ENCODE data around the gene KRTAP10-12.
A peak's percentile ranks its signal among the peaks of the same experiment; 100 is the strongest.

KRTAP10-12 gene

DNA sequence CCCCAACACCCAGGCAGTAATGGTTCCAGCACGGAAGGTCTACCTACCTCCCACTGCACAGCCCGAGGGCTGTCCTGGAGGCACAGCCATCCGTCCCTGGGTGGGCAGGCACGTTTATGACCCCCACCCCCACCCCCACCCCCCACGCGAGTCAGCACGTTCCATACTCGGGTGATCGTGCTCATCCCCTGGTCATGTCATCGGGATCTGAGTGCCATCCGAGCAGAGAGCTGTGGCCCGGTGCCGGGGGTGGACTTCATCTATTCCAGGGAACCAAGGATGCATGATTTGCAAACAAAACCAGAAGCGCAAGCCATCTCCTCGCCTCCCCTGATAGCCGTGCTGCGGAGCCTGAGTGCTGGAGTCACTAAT is 13.3 kb downstream of the KRTAP10-12 start:
- H3K36me3 ChIP-seq (replicated peaks in 1 of 2; ENCODE audit: control insufficient read depth in 2 of 2, insufficient read depth in 2 of 2, low read length in 2 of 2) = no peaks in the 10 kb centered on the region
- H3K9ac ChIP-seq (ENCODE audit: low read depth, low read length, poor library complexity) = no peak overlapping the region
- H2BK15ac ChIP-seq (ENCODE audit: low read length) = no peak overlapping the region
- H2BK5ac ChIP-seq (ENCODE audit: low read length) = peak overlapping the region; percentile 4
- H3K27ac ChIP-seq (replicated peaks; ENCODE audit: low read length) = no peak overlapping the region
- no peak overlapping the region for H3K23ac ChIP-seq (ENCODE audit: low read depth, low read length, poor library complexity)
- no CpG with 5 or more reads among the region's 17 CpGs for WGBS, 2 donors (ENCODE audit: extremely low coverage in 2 of 2, insufficient read length in 2 of 2, insufficient replicate concordance in 1 of 2)
- H2AK5ac ChIP-seq (ENCODE audit: low read depth, low read length) = no peak overlapping the region
- no peak overlapping the region for H4K91ac ChIP-seq (ENCODE audit: low read depth, low read length, poor library complexity)
- no peak overlapping the region for H3K14ac ChIP-seq (ENCODE audit: low read length)
- H3K4me3 ChIP-seq (ENCODE audit: low read length in 2 of 2) = no peak overlapping the region
- peaks cover 13 to 28% of the 10 kb centered on the region in 2 donors for H3K4me1 ChIP-seq (ENCODE audit: control insufficient read depth in 2 of 2, insufficient read depth in 1 of 2, low read depth in 1 of 2, low read length in 2 of 2)
- H3K18ac ChIP-seq (ENCODE audit: low read length) = no peak overlapping the region
- no peak overlapping the region for H2BK120ac ChIP-seq (ENCODE audit: low read depth, low read length)
- H2BK12ac ChIP-seq (ENCODE audit: low read length) = no peak overlapping the region
- peaks cover 62 to 92% (median 81%) of the 10 kb centered on the region in 3 experiments for H3K27me3 ChIP-seq (ENCODE audit: control insufficient read depth in 3 of 3, insufficient read depth in 3 of 3, low read depth in 1 of 3, low read length in 3 of 3)
- peaks cover 3% of the 10 kb centered on the region for H3K79me1 ChIP-seq (ENCODE audit: low read depth, low read length)
- no peak overlapping the region for H3K4me2 ChIP-seq (ENCODE audit: insufficient read depth, low read length, poor library complexity, severe bottlenecking)
- no peak overlapping the region for H3K4ac ChIP-seq (ENCODE audit: low read length)
- H4K8ac ChIP-seq (ENCODE audit: low read depth, low read length) = no peak overlapping the region
- no peak for DNase-seq (ENCODE audit: low spot score)
- H3K9me3 ChIP-seq (replicated peaks in 1 of 2; ENCODE audit: control insufficient read depth in 2 of 2, insufficient read depth in 1 of 2, low read depth in 1 of 2, low read length in 2 of 2) = peaks cover 0 to 6% of the 10 kb centered on the region in 2 donors
- H2AFZ ChIP-seq (ENCODE audit: low read length) = no peak overlapping the region

DNA sequence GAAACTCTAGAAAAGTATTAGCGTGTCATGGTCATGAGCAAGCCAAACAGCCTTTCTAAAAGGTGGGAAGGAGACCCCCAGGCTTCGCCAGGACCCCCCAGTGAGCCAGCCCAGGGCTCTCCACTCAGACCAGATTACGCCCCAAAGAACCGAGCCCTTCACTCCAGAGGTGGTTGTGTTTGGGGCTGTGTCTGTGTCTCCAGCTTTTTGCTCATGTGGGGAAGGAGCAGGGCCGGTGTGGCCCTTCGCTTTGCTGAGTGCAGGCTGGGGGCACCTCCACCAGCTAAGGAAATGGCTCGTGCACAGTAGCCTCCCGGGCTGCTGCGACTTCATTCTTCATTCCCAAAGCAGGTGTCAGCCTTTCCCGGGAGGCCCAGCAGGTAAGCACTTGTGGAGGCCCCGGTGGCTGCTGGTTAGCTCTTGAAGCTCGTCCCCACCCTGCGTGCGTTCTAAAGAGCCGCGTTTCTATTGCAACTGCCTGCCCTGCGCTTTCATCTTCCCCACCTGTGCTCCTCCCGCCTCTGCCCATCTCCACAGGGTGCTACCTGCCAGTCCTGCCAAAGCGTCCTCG is 13.9 kb downstream of the KRTAP10-12 start:
- WGBS, 2 donors (ENCODE audit: extremely low coverage in 2 of 2, insufficient read length in 2 of 2, insufficient replicate concordance in 1 of 2) = no CpG with 5 or more reads among the region's 20 CpGs
- H2BK15ac ChIP-seq (ENCODE audit: low read length) = peak overlapping the region; percentile 50
- H3K9ac ChIP-seq (ENCODE audit: low read depth, low read length, poor library complexity) = no peak overlapping the region
- no peak overlapping the region for H2BK120ac ChIP-seq (ENCODE audit: low read depth, low read length)
- H3K23ac ChIP-seq (ENCODE audit: low read depth, low read length, poor library complexity) = peak overlapping the region; percentile 77
- H4K8ac ChIP-seq (ENCODE audit: low read depth, low read length) = no peak overlapping the region
- peak overlapping the region; percentile 84 for H3K18ac ChIP-seq (ENCODE audit: low read length)
- H2BK5ac ChIP-seq (ENCODE audit: low read length) = no peak overlapping the region
- H3K4me1 ChIP-seq (ENCODE audit: control insufficient read depth in 2 of 2, insufficient read depth in 1 of 2, low read depth in 1 of 2, low read length in 2 of 2) = peaks cover 13 to 28% of the 10 kb centered on the region in 2 donors
- no peaks in the 10 kb centered on the region for H3K36me3 ChIP-seq (replicated peaks in 1 of 2; ENCODE audit: control insufficient read depth in 2 of 2, insufficient read depth in 2 of 2, low read length in 2 of 2)
- peak overlapping the region; percentile 50 for H3K14ac ChIP-seq (ENCODE audit: low read length)
- no peak overlapping the region for H2BK12ac ChIP-seq (ENCODE audit: low read length)
- H2AK5ac ChIP-seq (ENCODE audit: low read depth, low read length) = peak overlapping the region; percentile 95
- no peak overlapping the region for H3K27ac ChIP-seq (replicated peaks; ENCODE audit: low read length)
- H3K27me3 ChIP-seq (ENCODE audit: control insufficient read depth in 3 of 3, insufficient read depth in 3 of 3, low read depth in 1 of 3, low read length in 3 of 3) = peaks cover 62 to 95% (median 81%) of the 10 kb centered on the region in 3 experiments
- no peak overlapping the region for H4K91ac ChIP-seq (ENCODE audit: low read depth, low read length, poor library complexity)
- H3K9me3 ChIP-seq (replicated peaks in 1 of 2; ENCODE audit: control insufficient read depth in 2 of 2, insufficient read depth in 1 of 2, low read depth in 1 of 2, low read length in 2 of 2) = peaks cover 0 to 6% of the 10 kb centered on the region in 2 donors
- H3K4me2 ChIP-seq (ENCODE audit: insufficient read depth, low read length, poor library complexity, severe bottlenecking) = no peak overlapping the region
- H3K79me1 ChIP-seq (ENCODE audit: low read depth, low read length) = peaks cover 3% of the 10 kb centered on the region
- no peak overlapping the region for H3K4ac ChIP-seq (ENCODE audit: low read length)
- no peak overlapping the region for H2AFZ ChIP-seq (ENCODE audit: low read length)
- H3K4me3 ChIP-seq (ENCODE audit: low read length in 2 of 2) = no peak overlapping the region
- no peak for DNase-seq (ENCODE audit: low spot score)

DNA sequence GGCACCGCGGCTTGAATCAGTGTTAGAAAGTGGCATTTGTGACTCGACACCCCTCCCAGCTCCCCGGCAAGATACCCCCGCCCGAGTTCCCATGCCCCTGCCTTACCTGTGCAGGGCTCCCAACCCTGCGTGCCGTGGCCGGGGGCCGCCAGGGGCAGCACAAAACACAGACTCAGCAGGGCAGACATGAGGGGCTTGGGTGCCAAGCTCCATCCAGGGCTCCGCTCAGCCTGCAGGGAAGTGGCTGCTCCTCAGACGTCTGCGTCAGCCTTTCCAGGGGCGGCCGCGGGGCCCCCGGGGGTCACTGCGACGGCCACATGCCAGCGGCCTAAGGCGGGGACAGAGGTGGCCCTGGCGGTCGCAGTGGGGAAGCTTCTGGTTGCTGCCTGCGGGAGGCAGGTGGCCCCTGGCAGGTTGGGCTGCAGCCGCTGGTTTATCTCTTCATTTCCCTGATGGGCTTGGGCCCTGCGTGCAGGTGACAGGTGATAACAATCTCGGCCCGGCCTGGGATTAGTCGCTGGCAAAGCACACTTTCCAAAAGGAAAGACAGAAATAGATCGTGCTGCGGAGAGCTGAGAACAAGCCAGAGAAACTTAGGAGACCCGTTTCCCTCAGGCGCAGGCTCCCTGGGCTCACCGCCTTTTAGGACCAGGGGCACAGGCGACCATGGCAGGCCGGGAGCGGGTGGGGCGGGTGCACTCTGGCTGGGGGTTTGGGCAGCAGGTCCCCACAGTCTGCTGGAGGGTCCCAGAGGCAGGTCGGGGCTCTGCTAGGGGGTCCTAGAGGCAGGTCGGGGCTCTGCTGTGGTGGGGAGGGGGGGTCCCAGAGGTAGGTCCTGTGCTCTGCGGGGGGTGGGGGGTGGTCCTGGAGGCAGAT is 14.6 kb downstream of the KRTAP10-12 start, which contains the start of gene TSPEAR:
Gene TSPEAR, minus strand, starts transcription at position 246 of the 876 bp plus-strand sequence. Its CDS starts 58 bp downstream, at position 188.
- no peak for DNase-seq (ENCODE audit: low spot score)
- peaks cover 13 to 25% of the 10 kb centered on the region in 2 donors for H3K4me1 ChIP-seq (ENCODE audit: control insufficient read depth in 2 of 2, insufficient read depth in 1 of 2, low read depth in 1 of 2, low read length in 2 of 2)
- no peak within 1 kb of the TSS for H3K4me2 ChIP-seq (ENCODE audit: insufficient read depth, low read length, poor library complexity, severe bottlenecking)
- no peak within 1 kb of the TSS for H2BK12ac ChIP-seq (ENCODE audit: low read length)
- no peak within 1 kb of the TSS for H2BK5ac ChIP-seq (ENCODE audit: low read length)
- WGBS, 2 donors (ENCODE audit: extremely low coverage in 2 of 2, insufficient read length in 2 of 2, insufficient replicate concordance in 1 of 2) = no CpG with 5 or more reads among the region's 41 CpGs
- H3K23ac ChIP-seq (ENCODE audit: low read depth, low read length, poor library complexity) = peak within 1 kb of the TSS; percentile 77
- no peaks in the 10 kb centered on the region for H3K79me1 ChIP-seq (ENCODE audit: low read depth, low read length)
- peak within 1 kb of the TSS; percentile 95 for H2AK5ac ChIP-seq (ENCODE audit: low read depth, low read length)
- peak within 1 kb of the TSS; percentile 50 for H3K14ac ChIP-seq (ENCODE audit: low read length)
- H3K18ac ChIP-seq (ENCODE audit: low read length) = peak within 1 kb of the TSS; percentile 84
- H3K9ac ChIP-seq (ENCODE audit: low read depth, low read length, poor library complexity) = no peak within 1 kb of the TSS
- H2AFZ ChIP-seq (ENCODE audit: low read length) = no peak within 1 kb of the TSS
- H4K91ac ChIP-seq (ENCODE audit: low read depth, low read length, poor library complexity) = no peak within 1 kb of the TSS
- no peaks in the 10 kb centered on the region for H3K9me3 ChIP-seq (replicated peaks in 1 of 2; ENCODE audit: control insufficient read depth in 2 of 2, insufficient read depth in 1 of 2, low read depth in 1 of 2, low read length in 2 of 2)
- H3K27ac ChIP-seq (replicated peaks; ENCODE audit: low read length) = no peak within 1 kb of the TSS
- no peak within 1 kb of the TSS for H3K4me3 ChIP-seq (ENCODE audit: low read length in 2 of 2)
- H3K4ac ChIP-seq (ENCODE audit: low read length) = no peak within 1 kb of the TSS
- H3K36me3 ChIP-seq (replicated peaks in 1 of 2; ENCODE audit: control insufficient read depth in 2 of 2, insufficient read depth in 2 of 2, low read length in 2 of 2) = no peaks in the 10 kb centered on the region
- H3K27me3 ChIP-seq (ENCODE audit: control insufficient read depth in 3 of 3, insufficient read depth in 3 of 3, low read depth in 1 of 3, low read length in 3 of 3) = peaks cover 55 to 92% (median 73%) of the 10 kb centered on the region in 3 experiments
- H2BK15ac ChIP-seq (ENCODE audit: low read length) = peak within 1 kb of the TSS; percentile 50
- H2BK120ac ChIP-seq (ENCODE audit: low read depth, low read length) = no peak within 1 kb of the TSS
- H4K8ac ChIP-seq (ENCODE audit: low read depth, low read length) = no peak within 1 kb of the TSS

All from neuronal stem cell (in vitro differentiated cells).